Prostate gland (tissue), 2 donors: ENCODE measurements around the gene SRMS.

Source experiments
- CTCF ChIP-seq, 4 experiments: fragments of 200-600 bp in 2 of 4; fragments of 450-650 bp in 2 of 4; sonication (generic) in 2 of 4; IDR thresholded peaks; 1 replicate in 3 of 4; 2 replicates in 1 of 4; pipeline ENCODE4 v1.5.1; 2016 to 2019; ENCODE audit warnings: antibody characterized with exemption in 4 of 4, mild to moderate bottlenecking in 2 of 4, moderate library complexity in 2 of 4
- POLR2A ChIP-seq: fragments of 450-650 bp; IDR thresholded peaks from one replicate; pipeline ENCODE4 v1.6.1; 2016; ENCODE audit warnings: antibody characterized with exemption, mild to moderate bottlenecking
- POLR2AphosphoS5 ChIP-seq: sonication (generic); formaldehyde crosslinking; IDR thresholded peaks from one replicate; pipeline ENCODE4 v1.6.1; 2017; ENCODE audit warnings: antibody characterized with exemption

GRCh38 chr20:63576311-63576710, 28.8 kb upstream of the SRMS start:
- TF ChIP-seq CTCF (IDR thresholded peaks at IDR 0.05) (no peak), POLR2AphosphoS5 (no peak), POLR2A (no peak)
